Stomach (tissue), 4 donors: Measurements from ENCODE around the gene MTX3.

Experiments used
- CTCF ChIP-seq, 7 experiments: fragments of 450-650 bp in 4 of 7; fragments of 200-600 bp in 3 of 7; sonication (generic) in 3 of 7; IDR thresholded peaks; one replicate each; pipeline ENCODE4 v1.5.1; 2016 to 2019; ENCODE audit warnings: antibody characterized with exemption in 7 of 7, control low read depth in 2 of 7, mild to moderate bottlenecking in 1 of 7
- EP300 ChIP-seq: sonication (generic); formaldehyde crosslinking; IDR thresholded peaks from one replicate; pipeline ENCODE4 v1.6.1; 2017; ENCODE audit warnings: antibody characterized with exemption
- POLR2A ChIP-seq, 4 donors: fragments of 450-650 bp; IDR thresholded peaks; one replicate each; pipeline ENCODE4 v1.6.1; 2016; ENCODE audit warnings: antibody characterized with exemption in 4 of 4, control low read depth in 2 of 4, mild to moderate bottlenecking in 1 of 4, moderate library complexity in 1 of 4
- POLR2AphosphoS5 ChIP-seq, 3 donors: sonication (generic); formaldehyde crosslinking; IDR thresholded peaks; one replicate each; pipeline ENCODE4 v1.6.1; 2016; ENCODE audit warnings: antibody characterized with exemption in 3 of 3

DNA sequence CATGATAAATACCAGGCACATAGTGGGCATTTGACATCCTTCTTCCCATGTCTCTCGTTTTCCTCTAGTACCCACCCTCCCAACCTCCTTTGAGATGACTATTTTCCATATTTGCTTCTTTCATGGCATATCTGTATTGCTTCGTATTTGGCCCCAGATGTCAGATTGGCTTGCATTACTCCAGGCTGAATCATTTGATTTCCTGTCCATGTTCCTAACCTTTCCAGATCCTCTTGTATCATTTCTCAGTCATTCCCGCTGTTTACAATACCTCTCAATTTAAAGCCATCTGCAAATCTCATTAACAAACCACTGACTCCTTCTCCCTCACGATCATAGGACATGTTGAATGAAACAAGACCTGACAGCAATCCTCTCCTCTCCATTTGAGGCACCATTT is 19.9 kb downstream of the MTX3 start:
- no peak for TF ChIP-seq CTCF (IDR thresholded peaks at IDR 0.05)
- TF ChIP-seq POLR2A (IDR thresholded peaks at IDR 0.05), result no peak
- TF ChIP-seq POLR2AphosphoS5 (IDR thresholded peaks at IDR 0.05), result no peak
- no peak for TF ChIP-seq EP300
